Measurements from ENCODE around the gene TENM4.

The TENM4 gene

GRCh38 chr11:79102840-79103239, 338.0 kb downstream of the TENM4 start:
- no peak for DNase-seq

GRCh38 chr11:79101656-79102055, 339.2 kb downstream of the TENM4 start:
- DNase-seq: peak; percentile 60

- peak; percentile 75 for DNase-seq
Observed at GRCh38 chr11:79100093-79100910, 340.5 kb downstream of the TENM4 start.

GRCh38 chr11:79098146-79098545, 342.7 kb downstream of the TENM4 start:
- DNase-seq: no peak

GRCh38 chr11:79097246-79097875, 343.5 kb downstream of the TENM4 start:
- DNase-seq: no peak

- no peak for DNase-seq
Observed at GRCh38 chr11:79095424-79095823, 345.4 kb downstream of the TENM4 start.

GRCh38 chr11:79094616-79095015, 346.2 kb downstream of the TENM4 start:
- DNase-seq: no peak

- peak; percentile 85 for DNase-seq
Observed at GRCh38 chr11:79092791-79093353, 348.0 kb downstream of the TENM4 start.

- peak; percentile 87 for DNase-seq
Observed at GRCh38 chr11:79090191-79090705, 350.6 kb downstream of the TENM4 start.

- DNase-seq: no peak
Observed at GRCh38 chr11:79089601-79090000, 351.2 kb downstream of the TENM4 start.

GRCh38 chr11:79088967-79089366, 351.9 kb downstream of the TENM4 start:
- DNase-seq: peak; percentile 64

GRCh38 chr11:79087961-79088318, 352.9 kb downstream of the TENM4 start:
- DNase-seq: no peak

GRCh38 chr11:79087238-79087960, 353.4 kb downstream of the TENM4 start:
- DNase-seq: peak; percentile 43

- no peak for DNase-seq
Observed at GRCh38 chr11:79086056-79086455, 354.8 kb downstream of the TENM4 start.

- DNase-seq: no peak
Observed at GRCh38 chr11:79084382-79084781, 356.4 kb downstream of the TENM4 start.

- no peak for DNase-seq
Observed at GRCh38 chr11:79083352-79083751, 357.5 kb downstream of the TENM4 start.

- DNase-seq: peak; percentile 74
Observed at GRCh38 chr11:79082907-79083306, 357.9 kb downstream of the TENM4 start.

GRCh38 chr11:79082280-79082679, 358.6 kb downstream of the TENM4 start:
- DNase-seq: no peak

- DNase-seq: peak; percentile 79
Observed at GRCh38 chr11:79081471-79082031, 359.3 kb downstream of the TENM4 start.

GRCh38 chr11:79080551-79080950, 360.3 kb downstream of the TENM4 start:
- peak; percentile 89 for DNase-seq

- peak; percentile 97 for DNase-seq
Observed at GRCh38 chr11:79078999-79079398, 361.8 kb downstream of the TENM4 start.

- no peak for DNase-seq
Observed at GRCh38 chr11:79078456-79078855, 362.4 kb downstream of the TENM4 start.
